ENCODE data around the gene PARP14. TPM values are rescaled to one million over a fixed set of nuclear protein-coding genes. Genes with fewer than 3 reads are reported as not detected.
"Not testable (repeated sequence)": the region's sequence is repeated elsewhere in the genome, so short reads cannot be mapped to it uniquely, and the experiment has no call there.

PARP14 gene
- polyA plus RNA-seq, 1 donor from 2014 or later = not detected

GRCh38 chr3:122681284-122681973 lies 790 bp downstream of the PARP14 start:
- Histone ChIP-seq H3F3A (ENCODE audit: insufficient read depth, low read length, poor library complexity, severe bottlenecking) (no peaks in the 10 kb centered on the region), H3K9ac (ENCODE audit: low read length) (no peak overlapping the region), H3K27me3 (ENCODE audit: insufficient read depth, low read depth, low read length) (peaks cover 39% of the 10 kb centered on the region), H3K36me3 (ENCODE audit: insufficient read depth, low read length) (no peaks in the 10 kb centered on the region), H3K4me3 (ENCODE audit: low read length) (no peak overlapping the region), H4K20me1 (ENCODE audit: insufficient read depth) (no peaks in the 10 kb centered on the region), H3K4me2 (ENCODE audit: low read length) (no peak overlapping the region), H3K79me2 (replicated peaks; ENCODE audit: insufficient read depth, low read length) (no peaks in the 10 kb centered on the region), H3K27ac (ENCODE audit: low read length) (no peak overlapping the region), H2AFZ (ENCODE audit: low read depth, low read length) (no peak overlapping the region), H3K9me3 (ENCODE audit: low read length) (no peaks in the 10 kb centered on the region), H3K9me2 (ENCODE audit: insufficient read depth, low read length) (no peaks in the 10 kb centered on the region)
- TF ChIP-seq REST (IDR thresholded peaks at IDR 0.05; ENCODE audit: borderline replicate concordance) (no peak), MXI1 (conservative IDR thresholded peaks at IDR 0.05; ENCODE audit: poor library complexity, severe bottlenecking) (no peak), EZH2 (IDR thresholded peaks at IDR 0.05; ENCODE audit: borderline replicate concordance, insufficient read depth, low read length, poor library complexity, severe bottlenecking) (no peak), CTCF (IDR thresholded peaks at IDR 0.05; ENCODE audit: poor library complexity, severe bottlenecking) (no peak), TAF1 (IDR thresholded peaks at IDR 0.05; ENCODE audit: low read depth) (no peak), RAD21 (conservative IDR thresholded peaks at IDR 0.05) (no peak)

- Histone ChIP-seq H2AFZ (ENCODE audit: low read depth, low read length) (no peak overlapping the region), H3K9me3 (ENCODE audit: low read length) (no peaks in the 10 kb centered on the region), H3K9me2 (ENCODE audit: insufficient read depth, low read length) (no peaks in the 10 kb centered on the region), H3F3A (ENCODE audit: insufficient read depth, low read length, poor library complexity, severe bottlenecking) (no peaks in the 10 kb centered on the region), H3K27ac (ENCODE audit: low read length) (no peak overlapping the region), H3K4me3 (ENCODE audit: low read length) (no peak overlapping the region), H3K4me2 (ENCODE audit: low read length) (no peak overlapping the region), H4K20me1 (ENCODE audit: insufficient read depth) (no peaks in the 10 kb centered on the region), H3K79me2 (replicated peaks; ENCODE audit: insufficient read depth, low read length) (no peaks in the 10 kb centered on the region), H3K27me3 (ENCODE audit: insufficient read depth, low read depth, low read length) (peaks cover 39% of the 10 kb centered on the region), H3K36me3 (ENCODE audit: insufficient read depth, low read length) (no peaks in the 10 kb centered on the region), H3K9ac (ENCODE audit: low read length) (no peak overlapping the region)
- TF ChIP-seq EP300 (conservative IDR thresholded peaks at IDR 0.05; ENCODE audit: poor library complexity, severe bottlenecking) (no peak), EZH2 (IDR thresholded peaks at IDR 0.05; ENCODE audit: borderline replicate concordance, insufficient read depth, low read length, poor library complexity, severe bottlenecking) (no peak), TAF1 (IDR thresholded peaks at IDR 0.05; ENCODE audit: low read depth) (no peak), RAD21 (conservative IDR thresholded peaks at IDR 0.05) (no peak)
Measured at GRCh38 chr3:122681974-122682409, 1.4 kb downstream of the PARP14 start.

GRCh38 chr3:122682778-122683411 lies 2.3 kb downstream of the PARP14 start:
- H3K9ac ChIP-seq (ENCODE audit: low read length); H3K36me3 ChIP-seq (ENCODE audit: insufficient read depth, low read length); H4K20me1 ChIP-seq (ENCODE audit: insufficient read depth); H3K9me3 ChIP-seq (ENCODE audit: low read length); H3K4me3 ChIP-seq (ENCODE audit: low read length); H3K27ac ChIP-seq (ENCODE audit: low read length); H3K79me2 ChIP-seq (replicated peaks; ENCODE audit: insufficient read depth, low read length); H3F3A ChIP-seq (ENCODE audit: insufficient read depth, low read length, poor library complexity, severe bottlenecking); H3K4me2 ChIP-seq (ENCODE audit: low read length); H3K9me2 ChIP-seq (ENCODE audit: insufficient read depth, low read length); H2AFZ ChIP-seq (ENCODE audit: low read depth, low read length): not testable (repeated sequence)
- peaks cover 39% of the 10 kb centered on the region for H3K27me3 ChIP-seq (ENCODE audit: insufficient read depth, low read depth, low read length)

Measured in neural cell (in vitro differentiated cells).